Measurements from ENCODE around the gene ALX4. TPM values are rescaled to one million over a fixed set of nuclear protein-coding genes. Genes with fewer than 3 reads are reported as not detected.

Gene ALX4
- total and polyA plus RNA-seq, 9 of the 15 experiments (the other 6 are each of a cell fraction or from before 2014, with no cell fraction given): 0.07 to 1.2 (median 0.33) TPM

GRCh38 chr11:44269369-44270351 is 40.3 kb downstream of the ALX4 start (continued):
- TF ChIP-seq ZBTB5 (IDR thresholded peaks at IDR 0.05): no peak
- TF ChIP-seq ZNF175 (CRISPR knock-in tag; IDR thresholded peaks at IDR 0.05; ENCODE audit: low read depth): peak; percentile 55; the same call in 1 of the 2 replicates
- no peak for TF ChIP-seq KAT8 (IDR thresholded peaks at IDR 0.05; ENCODE audit: low read depth)
- TF ChIP-seq ZNF280B (CRISPR knock-in tag; IDR thresholded peaks at IDR 0.05): no peak
- TF ChIP-seq MLX (CRISPR knock-in tag; conservative IDR thresholded peaks at IDR 0.05): no peak
- no peak for TF ChIP-seq ZNF445 (CRISPR knock-in tag; IDR thresholded peaks at IDR 0.05; ENCODE audit: low read depth)
- no peak for TF ChIP-seq ZNF75A (CRISPR knock-in tag; IDR thresholded peaks at IDR 0.05)
- no peak for TF ChIP-seq MXD1 (CRISPR knock-in tag; IDR thresholded peaks at IDR 0.05; ENCODE audit: borderline replicate concordance, poor library complexity, severe bottlenecking)
- no peak for TF ChIP-seq PYGO2 (tag; IDR thresholded peaks at IDR 0.05)
- peak; percentile 85 for TF ChIP-seq HDAC3 (IDR thresholded peaks at IDR 0.05; ENCODE audit: borderline replicate concordance, partially characterized antibody)
- TF ChIP-seq ESRRB (CRISPR knock-in tag; IDR thresholded peaks at IDR 0.05; ENCODE audit: borderline replicate concordance): no peak
- TF ChIP-seq ATF6 (CRISPR knock-in tag; IDR thresholded peaks at IDR 0.05): no peak
- no peak for TF ChIP-seq BMI1 (IDR thresholded peaks at IDR 0.05; ENCODE audit: low read length)
- TF ChIP-seq SRSF7 (optimal IDR thresholded peaks at IDR 0.05; ENCODE audit: low read depth, low read length): no peak
- TF ChIP-seq ZNF224 (CRISPR knock-in tag; IDR thresholded peaks at IDR 0.05): no peak
- TF ChIP-seq RBM25 (IDR thresholded peaks at IDR 0.05; ENCODE audit: low read depth, low read length, severe bottlenecking): no peak
- no peak for TF ChIP-seq ZNF232 (CRISPR knock-in tag; IDR thresholded peaks at IDR 0.05)
- TF ChIP-seq ZNF668 (CRISPR knock-in tag; IDR thresholded peaks at IDR 0.05): no peak
- no peak for TF ChIP-seq NFIX (CRISPR knock-in tag; IDR thresholded peaks at IDR 0.05; ENCODE audit: low read depth)
- TF ChIP-seq CREB1 (IDR thresholded peaks at IDR 0.05): 0 out of 2 replicates have a peak, but pooled peaks have one; percentile 25
- no peak for TF ChIP-seq CREB1 (CRISPR knock-in tag; IDR thresholded peaks at IDR 0.05)
